HEK293T (cell line): ENCODE data around the gene CLIC5.

Experiments used
- ARNT ChIP-seq: fragments of 450-650 bp; IDR thresholded peaks from 2 replicates; pipeline ENCODE4 v1.6.1; 2017; ENCODE audit warnings: mild to moderate bottlenecking
- BHLHE40 ChIP-seq: fragments of 450-650 bp; IDR thresholded peaks from 2 replicates; pipeline ENCODE4 v1.6.1; 2016; ENCODE audit warnings: mild to moderate bottlenecking, moderate library complexity, borderline replicate concordance
- CTBP1 ChIP-seq: fragments of 450-650 bp; IDR thresholded peaks from 2 replicates; pipeline ENCODE4 v1.6.1; 2016; ENCODE audit warnings: borderline replicate concordance
- FOXA1 ChIP-seq: fragments of 450-650 bp; IDR thresholded peaks from 2 replicates; pipeline ENCODE4 v1.6.1; 2016; ENCODE audit warnings: mild to moderate bottlenecking
- FOXK2 ChIP-seq: fragments of 450-650 bp; IDR thresholded peaks from 2 replicates; pipeline ENCODE4 v1.6.1; 2016; ENCODE audit warnings: mild to moderate bottlenecking
- FOXM1 ChIP-seq: fragments of 450-650 bp; IDR thresholded peaks from 2 replicates; pipeline ENCODE4 v1.6.1; 2017; ENCODE audit warnings: mild to moderate bottlenecking, borderline replicate concordance
- HDGF ChIP-seq: fragments of 450-650 bp; IDR thresholded peaks from 2 replicates; pipeline ENCODE4 v1.6.1; 2017; ENCODE audit warnings: antibody characterized with exemption, borderline replicate concordance
- LEF1 ChIP-seq: fragments of 450-650 bp; IDR thresholded peaks from 2 replicates; pipeline ENCODE4 v1.6.1; 2017; ENCODE audit warnings: mild to moderate bottlenecking, borderline replicate concordance

DNA sequence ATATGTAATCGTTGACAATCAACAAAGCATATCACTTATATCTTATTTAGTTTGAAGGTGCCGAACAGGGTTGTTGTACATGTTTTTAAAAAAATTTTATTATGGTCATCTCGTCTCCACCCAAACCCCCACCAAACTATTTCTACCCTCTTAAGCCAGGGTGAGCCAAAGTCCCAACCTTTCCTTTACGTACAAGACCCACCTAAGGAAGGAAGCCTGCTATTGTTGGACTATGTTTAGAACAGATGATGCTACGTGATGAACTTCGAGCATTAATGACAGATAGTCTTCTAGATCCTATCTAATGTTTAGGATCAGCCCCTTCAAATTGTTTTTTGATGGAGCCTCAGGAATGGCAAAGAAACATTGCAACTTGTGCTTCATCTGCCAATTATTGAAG is 44.4 kb downstream of the CLIC5 start:
- TF ChIP-seq HDGF = no peak
- no peak for TF ChIP-seq FOXK2
- no peak for TF ChIP-seq FOXA1
- no peak for TF ChIP-seq LEF1
- TF ChIP-seq ARNT = no peak
- TF ChIP-seq BHLHE40 = no peak
- no peak for TF ChIP-seq FOXM1
- TF ChIP-seq CTBP1 = no peak
